Panc1 (cell line): ENCODE measurements around the gene UQCR11. TPM values are rescaled to one million over a fixed set of nuclear protein-coding genes. Genes with fewer than 3 reads are reported as not detected.

Source experiments
- ATAC-seq: fragments of 200-7000 bp; cut with Tn5 transposase; 2 replicates; pipeline ENCODE4 v1.9.1; 2020; ENCODE audit warnings: mild to moderate bottlenecking, moderate library complexity
- BruUV-seq: library from RNA; stranded (reverse); fragments of 400-500 nt; replicated peaks from 2 replicates; lab custom pipeline; 2021; lab: Mats Ljungman, UMichigan
- CTCF ChIA-PET: fragments of 300-600 bp; sonication (Branson Sonifier 250); formaldehyde crosslinking; loops from one replicate; lab custom pipeline; 2022; ENCODE audit warnings: antibody characterized with exemption; lab: Charles Lee
- POLR2A ChIA-PET: fragments of 300-600 bp; sonication (Branson Sonifier 250); formaldehyde crosslinking; loops from one replicate; lab custom pipeline; 2022; ENCODE audit warnings: antibody characterized with exemption; lab: Charles Lee
- DNase-seq: peaks from one replicate; pipeline ENCODE4 v3.0.0-alpha.2; 2010; ENCODE audit warnings: low read depth, low spot score
- H3K27ac ChIP-seq: 2 replicates; pipeline ENCODE4 v1.5.1; 2011; ENCODE audit warnings: mild to moderate bottlenecking, low read length, inconsistent platforms
- H3K27me3 ChIP-seq: fragments of 200-500 bp; sonication (Bioruptor generic); 2 replicates; pipeline ENCODE4 v1.6.0; 2014; ENCODE audit warnings: low read length, inconsistent platforms; ENCODE audit not compliant: control insufficient read depth, insufficient read depth
- H3K36me3 ChIP-seq: fragments of 200-500 bp; sonication (Bioruptor generic); 2 replicates; pipeline ENCODE4 v1.5.1; 2014; ENCODE audit warnings: inconsistent platforms, mild to moderate bottlenecking, low read length, moderate library complexity; ENCODE audit not compliant: control insufficient read depth, insufficient read depth
- H3K4me1 ChIP-seq: 2 replicates; pipeline ENCODE4 v1.5.1; 2011; ENCODE audit warnings: inconsistent platforms, mild to moderate bottlenecking, low read length, moderate library complexity; ENCODE audit not compliant: control insufficient read depth, insufficient read depth
- H3K4me3 ChIP-seq, 2 experiments: 2 replicates each; pipeline ENCODE4 v1.5.1; 2011 to 2012; ENCODE audit warnings: low read depth in 2 of 2, low read length in 2 of 2, mild to moderate bottlenecking in 2 of 2, inconsistent platforms in 1 of 2, moderate library complexity in 1 of 2
- H3K9me3 ChIP-seq: fragments of 200-500 bp; sonication (Bioruptor generic); 2 replicates; pipeline ENCODE4 v1.5.1; 2014; ENCODE audit warnings: low read depth, mild to moderate bottlenecking, inconsistent platforms, low read length, moderate library complexity; ENCODE audit not compliant: control insufficient read depth, insufficient read depth
- CTCF ChIP-seq: fragments of 450-650 bp; IDR thresholded peaks from 2 replicates; pipeline ENCODE4 v1.5.1; 2017; ENCODE audit warnings: mild to moderate bottlenecking
- POLR2AphosphoS5 ChIP-seq: IDR thresholded peaks from 2 replicates; pipeline ENCODE4 v1.6.1; 2012; ENCODE audit warnings: mild to moderate bottlenecking, low read depth, low read length, moderate library complexity
- REST ChIP-seq, 2 experiments: IDR thresholded peaks; 2 replicates each; pipeline ENCODE4 v1.6.1; 2011 to 2012; ENCODE audit warnings: low read depth in 2 of 2, control low read depth in 1 of 2, low read length in 1 of 2, mild to moderate bottlenecking in 1 of 2, moderate library complexity in 1 of 2; ENCODE audit not compliant: insufficient read depth in 1 of 2
- SIN3A ChIP-seq: IDR thresholded peaks from 2 replicates; pipeline ENCODE4 v1.6.1; 2012; ENCODE audit warnings: low read depth, mild to moderate bottlenecking, low read length, moderate library complexity, borderline replicate concordance; ENCODE audit not compliant: insufficient read depth
- TCF7L2 ChIP-seq: IDR thresholded peaks from 2 replicates; pipeline ENCODE4 v1.6.1; 2011; ENCODE audit warnings: mild to moderate bottlenecking, low read depth, low read length, inconsistent platforms
- in situ Hi-C: cut with HindIII; loops from 2 replicates; pipeline ENCODE4 v1.10.0; 2016; ENCODE audit warnings: low sequenced_read_pairs, low pct_unique_long_range_greater_than_20kb
- intact Hi-C: fragments of 100-400 bp; cut with micrococcal nuclease; formaldehyde crosslinking; loops from one replicate; pipeline ENCODE4 v1.10.0; 2022; ENCODE audit not compliant: unreplicated experiment
- total RNA-seq: library from RNA; stranded (reverse); gene quantifications from one replicate; pipeline ENCODE4 v1.2.1, GENCODE V29; 2021; ENCODE audit not compliant: unreplicated experiment

UQCR11 gene
- total RNA-seq, 1 experiment from 2014 or later, result 300 TPM

GRCh38 chr19:1619703-1620102 is 14.4 kb upstream of the UQCR11 start:
- H3K27ac ChIP-seq, result no peak overlapping the region
- no peaks in the 10 kb centered on the region for H3K27me3 ChIP-seq
- BruUV-seq, result no TSS peak
- ATAC-seq, result no peak
- ChIA-PET CTCF (no interaction called here), POLR2A (no interaction called here)
- H3K36me3 ChIP-seq, result no peaks in the 10 kb centered on the region
- intact Hi-C loops, result no loop called here
- in situ Hi-C loops, result no loop called here
- H3K4me1 ChIP-seq, result no peaks in the 10 kb centered on the region
- no peak for DNase-seq
- no peaks in the 10 kb centered on the region for H3K9me3 ChIP-seq
- TF ChIP-seq SIN3A, result no peak
- TF ChIP-seq POLR2AphosphoS5, result no peak
- no peak for TF ChIP-seq TCF7L2
- TF ChIP-seq REST (IDR thresholded peaks at IDR 0.05; ENCODE audit: insufficient read depth in 1 of 2, low read depth in 2 of 2, low read length in 1 of 2), result no peak
- no peak for TF ChIP-seq CTCF
- no peak overlapping the region for H3K4me3 ChIP-seq

GRCh38 chr19:1619094-1619439 is 13.8 kb upstream of the UQCR11 start:
- CTCF ChIA-PET, result no interaction called here
- in situ Hi-C loops, result no loop called here
- Histone ChIP-seq H3K27ac (no peak overlapping the region), H3K4me1 (no peaks in the 10 kb centered on the region), H3K36me3 (no peaks in the 10 kb centered on the region), H3K4me3 (no peak overlapping the region), H3K9me3 (no peaks in the 10 kb centered on the region), H3K27me3 (no peaks in the 10 kb centered on the region)
- ATAC-seq, result no peak
- no TSS peak for BruUV-seq
- intact Hi-C loops, result no loop called here
- POLR2A ChIA-PET, result no interaction called here
- no peak for DNase-seq
- TF ChIP-seq POLR2AphosphoS5 (no peak), SIN3A (no peak), CTCF (no peak), TCF7L2 (no peak), REST (IDR thresholded peaks at IDR 0.05; ENCODE audit: insufficient read depth in 1 of 2, low read depth in 2 of 2, low read length in 1 of 2) (no peak)
